ENCODE measurements around the gene FAM210B.
"Not testable (repeated sequence)": the region's sequence is repeated elsewhere in the genome, so short reads cannot be mapped to it uniquely, and the experiment has no call there.

FAM210B gene

GRCh38 chr20:56393653-56394052, 34.9 kb downstream of the FAM210B start:
- DNase-seq, result no peak

- no peak for DNase-seq
These were observed 36.4 kb downstream of the FAM210B start for GRCh38 chr20:56395166-56395565.

- peak; percentile 1 for DNase-seq
These were observed 41.3 kb downstream of the FAM210B start for GRCh38 chr20:56400001-56400640.

- DNase-seq, result no peak
These were observed 44.7 kb downstream of the FAM210B start for GRCh38 chr20:56403465-56403864.

- DNase-seq, result not testable (repeated sequence)
These were observed 46.6 kb downstream of the FAM210B start for GRCh38 chr20:56405356-56405755.

- DNase-seq, result no peak
These were observed 48.1 kb downstream of the FAM210B start for GRCh38 chr20:56406910-56407309.

GRCh38 chr20:56409521-56409920, 50.7 kb downstream of the FAM210B start:
- DNase-seq, result no peak

GRCh38 chr20:56409956-56410355, 51.2 kb downstream of the FAM210B start:
- DNase-seq, result no peak

GRCh38 chr20:56411287-56411686, 52.5 kb downstream of the FAM210B start:
- DNase-seq, result not testable (repeated sequence)

- no peak for DNase-seq
These were observed 53.1 kb downstream of the FAM210B start, which contains the start of gene CASS4 for GRCh38 chr20:56411759-56412472. Gene CASS4 (plus strand): TSS chr20:56412260. CDS start chr20:56412459, 199 bp downstream.

- no peak for DNase-seq
These were observed 53.7 kb downstream of the FAM210B start for GRCh38 chr20:56412473-56412790.

- DNase-seq, result no peak
These were observed 54.2 kb downstream of the FAM210B start for GRCh38 chr20:56412949-56413348.

GRCh38 chr20:56414842-56415765, 56.3 kb downstream of the FAM210B start:
- no peak for DNase-seq

- no peak for DNase-seq
These were observed 58.6 kb downstream of the FAM210B start for GRCh38 chr20:56417402-56417801.

GRCh38 chr20:56417911-56418310, 59.1 kb downstream of the FAM210B start:
- DNase-seq, result no peak

All from NCI-H2029 treated with DMSO at 0.1 percent for 48 hours (cell line).